HG02970 (cell line): ENCODE data around the gene MTRR.
A peak's percentile ranks its signal among the peaks of the same experiment; 100 is the strongest.

Experiments
- ATAC-seq: cut with Tn5 transposase; IDR thresholded peaks from one replicate; pipeline ENCODE4 v1.9.1; 2021; ENCODE audit warnings: mild to moderate bottlenecking, moderate library complexity, moderate number of reproducible peaks; ENCODE audit not compliant: unreplicated experiment, low FRiP score

MTRR gene

GRCh38 chr5:7868773-7869473, at the start of gene MTRR, which contains the start of gene FASTKD3:
MTRR (plus strand) TSS chr5:7869148; CDS start chr5:7870795, 1,647 bp downstream.
FASTKD3 (minus strand) TSS chr5:7869031; CDS start chr5:7868083, 948 bp downstream.
- peak; percentile 99 for ATAC-seq

- ATAC-seq: no peak
These were observed 46.5 kb upstream of the MTRR start for GRCh38 chr5:7822449-7822848.

- no peak for ATAC-seq
These were observed 45.4 kb upstream of the MTRR start for GRCh38 chr5:7823594-7823993.

GRCh38 chr5:7824995-7825394, 44.0 kb upstream of the MTRR start:
- ATAC-seq: no peak

- no peak for ATAC-seq
These were observed 43.3 kb upstream of the MTRR start for GRCh38 chr5:7825630-7826029.

GRCh38 chr5:7827610-7828009, 41.3 kb upstream of the MTRR start:
- ATAC-seq: no peak

GRCh38 chr5:7828269-7828668, 40.7 kb upstream of the MTRR start:
- no peak for ATAC-seq

GRCh38 chr5:7834982-7835381, 34.0 kb upstream of the MTRR start:
- ATAC-seq: no peak

GRCh38 chr5:7837403-7837802, 31.5 kb upstream of the MTRR start:
- ATAC-seq: no peak

- ATAC-seq: no peak
These were observed 26.4 kb upstream of the MTRR start for GRCh38 chr5:7842531-7842930.

- ATAC-seq: no peak
These were observed 24.0 kb upstream of the MTRR start for GRCh38 chr5:7844901-7845300.

- ATAC-seq: no peak
These were observed 23.4 kb upstream of the MTRR start for GRCh38 chr5:7845557-7845956.

- no peak for ATAC-seq
These were observed 22.6 kb upstream of the MTRR start for GRCh38 chr5:7846327-7846726.

GRCh38 chr5:7848296-7848695, 20.7 kb upstream of the MTRR start:
- ATAC-seq: no peak

- no peak for ATAC-seq
These were observed 19.1 kb upstream of the MTRR start for GRCh38 chr5:7849681-7850394.

GRCh38 chr5:7850395-7851239, 18.3 kb upstream of the MTRR start, which contains the start of gene CFAP90:
CFAP90 (minus strand) TSS chr5:7851133; CDS start chr5:7851021, 112 bp downstream.
- no peak for ATAC-seq

GRCh38 chr5:7851240-7851592, 17.7 kb upstream of the MTRR start:
- ATAC-seq: no peak

- ATAC-seq: no peak
These were observed 17.2 kb upstream of the MTRR start for GRCh38 chr5:7851617-7852289.

- ATAC-seq: no peak
These were observed 16.4 kb upstream of the MTRR start for GRCh38 chr5:7852542-7852941.

GRCh38 chr5:7852988-7853387, 16.0 kb upstream of the MTRR start:
- no peak for ATAC-seq

- no peak for ATAC-seq
These were observed 13.3 kb upstream of the MTRR start for GRCh38 chr5:7855611-7856010.
